Measurements from ENCODE around the gene CCDC180.

The CCDC180 gene

DNA sequence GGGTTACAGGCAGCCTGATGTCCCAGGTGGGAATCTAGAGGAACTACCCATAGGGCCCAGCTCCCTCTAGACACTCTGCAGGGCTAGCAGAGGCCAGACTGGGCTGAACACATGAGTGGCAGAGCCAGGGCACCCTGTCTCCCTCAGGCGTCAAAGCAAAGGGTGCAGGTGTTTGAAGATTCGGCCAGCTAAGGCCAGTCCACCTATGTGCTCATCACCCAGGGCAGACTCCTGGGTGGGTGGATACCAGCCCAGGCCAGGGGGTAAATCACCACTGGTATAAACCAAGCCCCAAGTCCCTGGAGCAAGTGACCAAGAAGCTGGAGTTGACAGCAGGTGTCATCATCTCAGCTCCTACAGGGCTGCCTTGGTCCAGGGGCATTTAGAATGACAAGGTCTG lies 3.4 kb downstream of the CCDC180 start:
- TF ChIP-seq, protein P1, sequence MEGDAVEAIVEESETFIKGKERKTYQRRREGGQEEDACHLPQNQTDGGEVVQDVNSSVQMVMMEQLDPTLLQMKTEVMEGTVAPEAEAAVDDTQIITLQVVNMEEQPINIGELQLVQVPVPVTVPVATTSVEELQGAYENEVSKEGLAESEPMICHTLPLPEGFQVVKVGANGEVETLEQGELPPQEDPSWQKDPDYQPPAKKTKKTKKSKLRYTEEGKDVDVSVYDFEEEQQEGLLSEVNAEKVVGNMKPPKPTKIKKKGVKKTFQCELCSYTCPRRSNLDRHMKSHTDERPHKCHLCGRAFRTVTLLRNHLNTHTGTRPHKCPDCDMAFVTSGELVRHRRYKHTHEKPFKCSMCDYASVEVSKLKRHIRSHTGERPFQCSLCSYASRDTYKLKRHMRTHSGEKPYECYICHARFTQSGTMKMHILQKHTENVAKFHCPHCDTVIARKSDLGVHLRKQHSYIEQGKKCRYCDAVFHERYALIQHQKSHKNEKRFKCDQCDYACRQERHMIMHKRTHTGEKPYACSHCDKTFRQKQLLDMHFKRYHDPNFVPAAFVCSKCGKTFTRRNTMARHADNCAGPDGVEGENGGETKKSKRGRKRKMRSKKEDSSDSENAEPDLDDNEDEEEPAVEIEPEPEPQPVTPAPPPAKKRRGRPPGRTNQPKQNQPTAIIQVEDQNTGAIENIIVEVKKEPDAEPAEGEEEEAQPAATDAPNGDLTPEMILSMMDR (IDR thresholded peaks at IDR 0.05; ENCODE audit: low read depth, low read length), result no peak
- H3K4me3 ChIP-seq (ENCODE audit: low read depth, low read length), result no peak overlapping the region

DNA sequence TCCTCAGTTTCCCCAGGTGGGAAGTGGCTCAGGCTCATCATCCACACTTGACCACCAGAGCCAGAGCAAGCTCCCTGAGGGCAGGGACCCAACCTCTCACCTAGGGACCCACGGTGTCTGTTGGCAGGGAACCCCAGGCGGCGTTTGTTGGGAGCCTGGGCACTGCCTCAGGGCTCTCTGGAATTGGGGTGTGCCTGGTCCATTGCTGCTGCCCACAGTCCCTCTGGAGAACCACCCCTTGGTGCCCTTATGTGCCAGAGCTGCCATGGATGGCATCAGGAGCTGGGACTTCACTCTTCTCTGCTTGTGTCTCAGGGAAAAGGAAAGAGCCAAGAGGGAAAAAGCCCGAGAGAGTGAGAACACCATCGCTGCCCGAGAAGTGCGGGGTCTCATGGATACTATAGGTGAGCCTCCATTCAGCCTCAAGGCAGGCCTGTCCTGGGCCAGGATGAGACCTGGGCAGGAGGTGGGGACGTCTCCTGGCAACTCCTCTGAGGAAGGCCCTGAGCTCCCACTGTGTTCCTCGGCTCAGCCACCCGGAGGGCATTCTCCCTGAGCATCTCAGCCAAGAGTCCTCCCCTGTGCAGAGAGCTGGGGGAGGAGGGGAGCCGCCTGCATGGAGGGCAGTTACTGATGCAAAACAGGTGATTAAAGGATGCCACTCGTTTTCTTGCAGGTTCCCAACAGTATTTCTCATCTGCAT lies 4.5 kb downstream of the CCDC180 start:
- TF ChIP-seq, protein P1 (IDR thresholded peaks at IDR 0.05; ENCODE audit: low read depth, low read length), result no peak
- no peak overlapping the region for H3K4me3 ChIP-seq (ENCODE audit: low read depth, low read length)

DNA sequence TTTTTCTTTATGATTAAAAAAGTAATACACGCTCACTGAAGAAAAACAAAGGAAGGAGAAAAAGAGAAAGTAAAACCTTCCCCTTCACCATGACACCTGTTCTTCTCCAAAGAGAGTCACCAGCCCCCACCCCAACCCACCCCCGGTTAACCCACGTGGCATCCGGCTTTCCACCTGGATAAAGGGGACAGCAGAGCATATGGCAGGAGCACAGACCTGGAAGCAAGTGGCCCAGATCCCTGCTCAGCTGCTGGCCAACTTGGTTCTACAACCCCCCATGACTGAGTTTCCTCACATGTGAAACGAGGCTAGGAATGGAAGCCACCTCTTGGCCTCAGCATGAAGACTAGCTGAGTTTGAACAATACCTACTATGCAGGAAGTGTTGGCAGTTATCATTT lies 5.1 kb downstream of the CCDC180 start:
- no peak overlapping the region for H3K4me3 ChIP-seq (ENCODE audit: low read depth, low read length)
- TF ChIP-seq, protein P1 (IDR thresholded peaks at IDR 0.05; ENCODE audit: low read depth, low read length), result no peak

DNA sequence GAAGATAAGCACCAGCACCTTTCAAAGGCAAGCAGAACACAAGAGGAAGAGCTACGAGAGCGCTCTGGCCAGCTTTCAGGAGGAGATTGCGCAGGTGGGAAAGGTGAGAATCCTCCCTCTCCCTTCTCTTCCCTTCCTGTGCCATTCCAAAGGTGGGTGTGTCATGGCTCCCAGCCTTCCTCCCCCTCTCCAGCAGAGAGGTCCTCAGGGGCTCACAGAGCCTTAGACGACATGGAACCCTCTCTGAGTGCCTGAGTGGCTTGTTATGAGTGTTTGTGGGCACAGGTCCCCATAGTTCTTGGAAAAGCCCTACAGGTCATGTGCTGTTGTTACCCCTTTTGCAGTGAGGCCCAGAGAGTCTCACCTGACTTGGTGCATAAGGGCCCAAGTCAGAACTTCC lies 5.8 kb downstream of the CCDC180 start:
- TF ChIP-seq, protein P1 (IDR thresholded peaks at IDR 0.05; ENCODE audit: low read depth, low read length), result no peak

DNA sequence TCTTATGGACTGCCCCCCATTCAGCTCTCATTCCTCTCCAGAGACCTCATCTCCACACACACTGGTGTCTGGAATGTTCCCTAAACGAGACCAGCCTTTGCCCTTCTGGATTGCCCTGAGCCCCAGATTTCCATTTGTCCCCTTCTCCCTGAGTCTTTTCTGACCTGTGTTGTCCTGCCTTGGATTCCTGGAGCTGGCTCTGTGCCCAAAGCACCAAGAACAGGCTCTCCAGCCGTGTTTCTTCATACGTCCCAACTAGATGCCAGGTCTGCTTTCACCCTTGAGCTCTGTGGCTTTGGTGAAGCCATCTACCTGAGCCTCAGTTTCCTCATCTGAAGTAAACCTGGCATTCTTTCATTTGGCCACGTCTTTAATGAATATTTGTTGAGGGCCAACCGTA lies 6.3 kb downstream of the CCDC180 start:
- TF ChIP-seq, protein P1 (IDR thresholded peaks at IDR 0.05; ENCODE audit: low read depth, low read length), result no peak
- no peak overlapping the region for H3K4me3 ChIP-seq (ENCODE audit: low read depth, low read length)

More for the DNA sequence above, 5.8 kb downstream of the CCDC180 start:
- no peak overlapping the region for H3K4me3 ChIP-seq (ENCODE audit: low read depth, low read length)

DNA sequence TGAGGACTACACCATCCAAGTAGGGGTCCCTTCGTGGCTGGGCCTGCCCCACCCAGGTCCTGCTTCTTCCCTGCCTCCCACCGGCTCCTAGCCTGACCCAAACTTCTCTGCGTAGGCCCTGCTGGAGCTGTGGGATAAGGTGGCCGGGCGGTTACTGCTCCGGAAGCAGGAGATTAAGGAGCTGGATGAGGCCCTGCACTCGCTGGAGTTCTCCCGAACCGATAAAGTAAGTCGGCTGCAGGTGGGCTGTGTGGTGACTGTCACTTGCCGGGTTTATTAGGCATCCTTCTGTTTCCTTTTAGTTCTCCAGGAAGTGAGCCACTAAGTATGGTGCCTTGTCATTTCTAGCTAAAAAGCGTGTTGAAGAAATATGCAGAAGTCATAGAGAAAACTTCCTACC lies 7.0 kb downstream of the CCDC180 start:
- H3K4me3 ChIP-seq (ENCODE audit: low read depth, low read length), result no peak overlapping the region
- TF ChIP-seq, protein P1 (IDR thresholded peaks at IDR 0.05; ENCODE audit: low read depth, low read length), result no peak

DNA sequence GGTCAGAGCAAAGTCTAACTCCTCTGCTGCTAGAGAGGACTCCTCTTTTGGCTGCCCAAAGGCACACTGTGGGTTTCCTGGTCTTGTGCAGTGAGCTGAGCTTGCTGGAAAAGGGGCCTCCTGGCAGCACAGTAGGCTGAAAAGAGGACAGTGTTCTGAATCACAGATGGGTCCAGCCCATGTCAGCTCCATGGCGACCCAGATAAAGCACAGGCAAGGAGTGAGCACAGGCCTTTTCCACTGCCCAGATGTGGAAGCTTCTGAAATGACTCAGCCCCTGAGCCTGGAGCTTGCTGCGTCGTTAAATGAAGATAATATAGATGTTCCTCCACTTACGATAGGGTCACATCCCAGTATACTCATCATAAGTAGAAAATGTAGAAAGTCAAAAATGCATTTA lies 8.1 kb downstream of the CCDC180 start:
- TF ChIP-seq, protein P1 (IDR thresholded peaks at IDR 0.05; ENCODE audit: low read depth, low read length), result no peak
- no peak overlapping the region for H3K4me3 ChIP-seq (ENCODE audit: low read depth, low read length)

Measured in WI38 (cell line).